K562 (cell line): ENCODE data around the gene PCDH1. TPM values are rescaled to one million over a fixed set of nuclear protein-coding genes. Genes with fewer than 3 reads are reported as not detected.

Source experiments
- ATAC-seq: fragments of 200-7000 bp; cut with Tn5 transposase; 3 replicates; pipeline ENCODE4 v1.9.1; 2020; ENCODE audit warnings: moderate library complexity
- BruUV-seq: library from RNA; stranded (reverse); fragments of 400-500 nt; replicated peaks from 2 replicates; lab custom pipeline; 2021; lab: Mats Ljungman, UMichigan
- CTCF ChIA-PET: fragments of 300-600 bp; formaldehyde crosslinking; extraction: SDS; loops from one replicate; lab custom pipeline; 2021; ENCODE audit warnings: low intra/inter-chr PET ratio; lab: Yijun Ruan, JAX
- POLR2A ChIA-PET: fragments of 300-600, 350-650 bp; sonication (Branson Sonifier 250); formaldehyde crosslinking; extraction: SDS; loops from one replicate; lab custom pipeline; 2021; ENCODE audit warnings: antibody characterized with exemption, inconsistent platforms; lab: Yijun Ruan, JAX
- DNase-seq, 4 experiments: peaks; one replicate each; pipeline versions ENCODE4 v3.0.0 to v3.0.0-alpha.2; 2011 to 2018; ENCODE audit warnings: low spot score in 3 of 4, mixed read lengths in 3 of 4; ENCODE audit errors: extremely low read depth in 1 of 4
- FAIRE-seq: peaks from 2 replicates; lab custom pipeline; 2011; peaks lifted over from hg19 to GRCh38; lab: Jason Lieb, UNC
- H2AFZ ChIP-seq: 2 replicates; pipeline ENCODE4 v1.6.0; 2011; ENCODE audit warnings: low read depth, low read length, control low read depth, inconsistent platforms
- H3K27ac ChIP-seq: fragments of 200-600 bp; 3 replicates; pipeline ENCODE4 v1.8.0; 2011; ENCODE audit warnings: low read depth, mild to moderate bottlenecking, control low read depth, inconsistent platforms, low read length, moderate library complexity, mixed read lengths; ENCODE audit errors: extremely low read depth
- H3K27me3 ChIP-seq, 2 experiments: fragments of 300-600 bp in 1 of 2; 2 replicates in 1 of 2; 3 replicates in 1 of 2; pipeline versions ENCODE4 v1.6.0 to v1.8.0; 2011; ENCODE audit warnings: inconsistent platforms in 2 of 2, low read length in 2 of 2, mild to moderate bottlenecking in 1 of 2, mixed read lengths in 1 of 2, moderate library complexity in 1 of 2; ENCODE audit not compliant: control insufficient read depth in 2 of 2, insufficient read depth in 2 of 2
- H3K36me3 ChIP-seq: fragments of 300-600 bp; 3 replicates; pipeline ENCODE4 v1.8.0; 2011; ENCODE audit warnings: mild to moderate bottlenecking, low read length, inconsistent platforms; ENCODE audit not compliant: control insufficient read depth, insufficient read depth
- H3K4me1 ChIP-seq, 2 experiments: fragments of 200-600 bp in 1 of 2; replicated peaks in 1 of 2; 2 replicates in 1 of 2; 3 replicates in 1 of 2; pipeline versions ENCODE4 v1.5.1 to v1.8.0; 2011; ENCODE audit warnings: inconsistent platforms in 2 of 2, low read length in 2 of 2, mild to moderate bottlenecking in 1 of 2, mixed read lengths in 1 of 2, moderate library complexity in 1 of 2; ENCODE audit not compliant: control insufficient read depth in 2 of 2, insufficient read depth in 2 of 2
- H3K4me2 ChIP-seq: 2 replicates; pipeline ENCODE4 v1.6.1; 2011; ENCODE audit warnings: low read length, control low read depth, inconsistent platforms, mixed read lengths; ENCODE audit not compliant: insufficient read depth
- H3K4me3 ChIP-seq: fragments of 200-600 bp; sonication (generic), shearing (Covaris generic); 2 replicates; pipeline ENCODE4 v1.5.1; 2016; ENCODE audit warnings: control low read depth, inconsistent platforms
- H3K79me2 ChIP-seq: fragments of 200-600 bp; 3 replicates; pipeline ENCODE4 v1.8.0; 2011; ENCODE audit warnings: low read length, inconsistent platforms; ENCODE audit not compliant: control insufficient read depth, insufficient read depth
- H3K9ac ChIP-seq, 2 experiments: 2 replicates each; pipeline versions ENCODE4 v1.6.0 to v1.6.1; 2011; ENCODE audit warnings: low read depth in 2 of 2, low read length in 2 of 2, control low read depth in 1 of 2, inconsistent platforms in 1 of 2, mild to moderate bottlenecking in 1 of 2, mixed read lengths in 1 of 2; ENCODE audit not compliant: insufficient read depth in 1 of 2
- H3K9me1 ChIP-seq: one replicate; pipeline ENCODE4 v1.6.0; 2011; ENCODE audit warnings: inconsistent platforms, mild to moderate bottlenecking, low read length, moderate library complexity; ENCODE audit not compliant: control insufficient read depth, insufficient read depth
- H3K9me3 ChIP-seq: replicated peaks from 2 replicates; pipeline ENCODE4 v1.5.1; 2011; ENCODE audit warnings: low read depth, low read length, inconsistent platforms; ENCODE audit not compliant: control insufficient read depth, insufficient read depth
- H4K20me1 ChIP-seq: replicated peaks from 2 replicates; pipeline ENCODE4 v1.6.1; 2011; ENCODE audit warnings: low read length, inconsistent platforms, mixed read lengths; ENCODE audit not compliant: control insufficient read depth, insufficient read depth
- EHMT2 ChIP-seq: fragments of 450-650 bp; IDR thresholded peaks from 2 replicates; pipeline ENCODE4 v1.6.1; 2018; ENCODE audit warnings: antibody characterized with exemption
- HSF4 ChIP-seq: fragments of 250-450 bp; sonication (Bioruptor Pico); IDR thresholded peaks from 2 replicates; pipeline ENCODE4 v2.1.2; 2022; ENCODE audit warnings: mild to moderate bottlenecking, moderate library complexity, borderline replicate concordance
- KHSRP ChIP-seq: fragments of 450-650 bp; IDR thresholded peaks from 2 replicates; pipeline ENCODE4 v1.6.1; 2017
- L3MBTL2 ChIP-seq: fragments of 450-650 bp; IDR thresholded peaks from 2 replicates; pipeline ENCODE4 v1.6.1; 2016; ENCODE audit warnings: mild to moderate bottlenecking, moderate library complexity
- MED1 ChIP-seq: sonication (generic); formaldehyde crosslinking; IDR thresholded peaks from 2 replicates; pipeline ENCODE4 v1.8.1; 2023; ENCODE audit warnings: missing genetic modification reagents, borderline replicate concordance
- MEIS2 ChIP-seq: fragments of 450-650 bp; IDR thresholded peaks from 2 replicates; pipeline ENCODE4 v1.6.1; 2014; ENCODE audit warnings: mild to moderate bottlenecking; ENCODE audit not compliant: partially characterized antibody
- MLX ChIP-seq, 2 experiments: fragments of 450-650 bp in 1 of 2; sonication (generic) in 1 of 2; formaldehyde crosslinking; conservative IDR thresholded peaks; 2 replicates each; pipeline versions ENCODE4 v1.4.0 to v1.8.1; 2020 to 2022; ENCODE audit warnings: mild to moderate bottlenecking in 1 of 2, missing genetic modification reagents in 1 of 2
- PTTG1 ChIP-seq: fragments of 450-650 bp; IDR thresholded peaks from 2 replicates; pipeline ENCODE4 v1.6.1; 2016; ENCODE audit warnings: low read depth, mild to moderate bottlenecking, missing genetic modification characterization, missing compliant biosample characterization
- SREBF2 ChIP-seq: sonication (generic); formaldehyde crosslinking; IDR thresholded peaks from 2 replicates; pipeline ENCODE4 v1.4.0; 2020; ENCODE audit warnings: mild to moderate bottlenecking, missing genetic modification reagents
- TAF15 ChIP-seq: fragments of 200-400 bp; formaldehyde crosslinking; IDR thresholded peaks from 2 replicates; pipeline ENCODE4 v1.6.1; 2017; ENCODE audit warnings: mild to moderate bottlenecking, low read depth, low read length, moderate library complexity
- THRAP3 ChIP-seq: fragments of 450-650 bp; IDR thresholded peaks from 2 replicates; pipeline ENCODE4 v1.6.1; 2016; ENCODE audit warnings: mild to moderate bottlenecking, inconsistent platforms, borderline replicate concordance
- ZNF124 ChIP-seq: sonication (generic); formaldehyde crosslinking; IDR thresholded peaks from 2 replicates; pipeline ENCODE4 v1.8.1; 2022; ENCODE audit warnings: missing genetic modification reagents
- ZZZ3 ChIP-seq: fragments of 450-650 bp; IDR thresholded peaks from 2 replicates; pipeline ENCODE4 v1.6.1; 2016; ENCODE audit warnings: antibody characterized with exemption, mild to moderate bottlenecking, moderate library complexity
- WGBS: fragments of 100-300 bp; shearing (Covaris generic); methylation state at CpG from one replicate; pipeline ENCODE4 v1.1.6; 2016; ENCODE audit warnings: low coverage, mixed read lengths; ENCODE audit not compliant: insufficient coverage; ENCODE audit errors: missing lambda C conversion rate; 5-methylcytosine and 5-hydroxymethylcytosine counted together
- in situ Hi-C: fragments of 300-500 bp; cut with MboI; formaldehyde crosslinking; loops from 4 replicates; pipeline ENCODE4 v1.15.0; 2018; ENCODE audit warnings: inconsistent platforms, mixed read lengths
- intact Hi-C: fragments of 100-400 bp; cut with micrococcal nuclease; formaldehyde crosslinking; loops from 2 replicates; pipeline ENCODE4 v1.14.2; 2022
- polyA plus RNA-seq, 8 experiments: library from polyadenylated mRNA; depleted of rRNA in 4 of 8; stranded (reverse) in 5 of 8; unstranded in 3 of 8; fragments of >200 nt; fragmentation: Nextera tagmentation in 2 of 8; fragmentation: Illumina TruSeq in 1 of 8; extraction: Ambion mirVana in 2 of 8; extraction: Trizol in 1 of 8; gene quantifications; 2 replicates each; pipeline versions ENCODE4 v1.2.1 to v1.2.3, GENCODE V29; 2011 to 2014; ENCODE audit warnings: inconsistent platforms in 1 of 8, missing spikeins in 1 of 8
- total RNA-seq, 7 experiments: library from RNA; depleted of rRNA in 6 of 7; stranded (reverse); fragments of >200 nt in 6 of 7; fragmentation: Illumina TruSeq in 2 of 7; extraction: Trizol in 2 of 7; gene quantifications; 2 replicates each; pipeline versions ENCODE4 v1.2.1 to v1.2.3, GENCODE V29; 2011 to 2021; ENCODE audit warnings: low replicate concordance in 1 of 7

PCDH1 gene
- total and polyA plus RNA-seq, 9 of the 15 experiments (the other 6 are each of a cell fraction or from before 2014, with no cell fraction given) = 0.11 to 3.6 (median 1.9) TPM; not detected in 1

DNA sequence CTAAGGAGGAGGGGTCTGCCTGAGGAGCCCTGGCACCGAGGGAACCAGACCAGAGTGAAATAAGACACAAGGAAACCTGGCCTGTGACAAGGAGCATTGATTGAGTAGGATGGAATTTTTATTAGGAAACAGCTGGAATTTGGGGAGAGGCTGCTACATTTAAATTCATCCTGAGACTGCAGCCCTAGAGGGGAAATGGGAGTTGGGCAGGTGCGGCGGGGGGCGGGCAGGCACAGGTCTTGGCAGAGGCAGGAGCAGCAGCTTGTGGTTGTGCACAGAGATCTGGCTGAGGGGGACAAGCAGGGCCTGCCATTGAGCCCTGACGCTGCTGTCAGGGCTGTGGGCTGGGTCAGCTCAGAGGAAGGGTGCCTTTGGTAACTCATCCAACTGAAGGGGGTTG is 71.6 kb downstream of the PCDH1 start:
- WGBS = 0% methylated on average over 5 of the region's 5 CpGs

GRCh38 chr5:141805874-141806595 is 72.2 kb downstream of the PCDH1 start:
- Histone ChIP-seq H3K9ac (no peak overlapping the region), H4K20me1 (peaks cover 10% of the 10 kb centered on the region; the same call in 1 of the 2 replicates), H3K27me3 (peaks cover 24 to 55% of the 10 kb centered on the region in 2 experiments), H2AFZ (no peak overlapping the region), H3K9me1 (no peaks in the 10 kb centered on the region), H3K4me2 (no peak overlapping the region), H3K27ac (no peak overlapping the region), H3K4me3 (no peak overlapping the region), H3K79me2 (no peaks in the 10 kb centered on the region), H3K9me3 (no peaks in the 10 kb centered on the region), H3K36me3 (no peaks in the 10 kb centered on the region), H3K4me1 (no peaks in the 10 kb centered on the region)
- ChIA-PET CTCF (no interaction called here), POLR2A (interaction anchor here (0.6 to 1.0 kb wide), 3 partner anchors 9 to 122 kb away, joined by 3 read pairs; no protein-coding TSS in a partner anchor)
- ATAC-seq (no peak), DNase-seq (no peak), FAIRE-seq (no peak)
- in situ Hi-C loops (no loop called here), intact Hi-C loops (no loop called here)
- no TSS peak for BruUV-seq
- WGBS = 0% methylated on average over 10 of the region's 10 CpGs
- no peak for TF ChIP-seq ZNF124 (CRISPR knock-in tag)
- TF ChIP-seq THRAP3 = no peak
- no peak for TF ChIP-seq MEIS2
- no peak for TF ChIP-seq PTTG1 (tag)
- no peak for TF ChIP-seq KHSRP
- TF ChIP-seq EHMT2 = no peak
- TF ChIP-seq SREBF2 = no peak
- TF ChIP-seq MED1 (CRISPR knock-in tag) = no peak
- TF ChIP-seq ZZZ3 = no peak
- TF ChIP-seq L3MBTL2 = no peak
- no peak for TF ChIP-seq TAF15
- no peak for TF ChIP-seq HSF4 (CRISPR knock-in tag)

More for the DNA sequence above, 71.6 kb downstream of the PCDH1 start:
- Histone ChIP-seq H3K4me2 (no peak overlapping the region), H2AFZ (no peak overlapping the region), H3K36me3 (no peaks in the 10 kb centered on the region), H4K20me1 (0 out of 2 replicates have a peak, but pooled peaks cover 12% of the 10 kb centered on the region), H3K4me1 (peaks cover 0 to 2% of the 10 kb centered on the region in 2 experiments; a peak in 1 of 5 replicates), H3K27ac (no peak overlapping the region), H3K79me2 (no peaks in the 10 kb centered on the region), H3K9me3 (no peaks in the 10 kb centered on the region), H3K9ac (no peak overlapping the region), H3K9me1 (no peaks in the 10 kb centered on the region), H3K27me3 (peaks cover 24 to 55% of the 10 kb centered on the region in 2 experiments), H3K4me3 (no peak overlapping the region)
- no TSS peak for BruUV-seq
- no peak for DNase-seq
- ATAC-seq = no peak
- FAIRE-seq = no peak
- no peak for TF ChIP-seq MLX (CRISPR knock-in tag; conservative IDR thresholded peaks at IDR 0.05)
- in situ Hi-C loops (no loop called here), intact Hi-C loops (no loop called here)
- POLR2A ChIA-PET = interaction anchor here (1.0 kb wide), 1 partner anchor 9 kb away, joined by 3 read pairs; no protein-coding TSS in a partner anchor
- CTCF ChIA-PET = no interaction called here
